ENCODE results near the gene PNCK. TPM values are rescaled to one million over a fixed set of nuclear protein-coding genes. Genes with fewer than 3 reads are reported as not detected.

The PNCK gene
- polyA plus RNA-seq, 3 donors, result not detected

- Histone ChIP-seq H3K27ac (ENCODE audit: low read depth in 1 of 2, low read length in 2 of 2) (no peak overlapping the region), H4K20me1 (ENCODE audit: insufficient read depth, low read length) (no peaks in the 10 kb centered on the region), H3K27me3 (ENCODE audit: control insufficient read depth in 2 of 2, insufficient read depth in 2 of 2, low read length in 2 of 2) (peaks cover 20 to 22% of the 10 kb centered on the region in 2 donors), H3K9ac (ENCODE audit: insufficient read depth, low read length, poor library complexity, severe bottlenecking) (no peak overlapping the region), H3K4me2 (replicated peaks; ENCODE audit: extremely low read depth, low read length, poor library complexity, severe bottlenecking) (no peak overlapping the region), H2AFZ (ENCODE audit: insufficient read depth, low read depth, low read length, poor library complexity, severe bottlenecking) (no peak overlapping the region), H3K36me3 (replicated peaks in 1 of 2; ENCODE audit: control insufficient read depth in 1 of 2, insufficient read depth in 2 of 2, low read length in 2 of 2) (no peaks in the 10 kb centered on the region), H3K9me3 (replicated peaks in 1 of 2; ENCODE audit: control insufficient read depth in 1 of 2, insufficient read depth in 1 of 2, low read length in 2 of 2) (peaks cover 0 to 8% of the 10 kb centered on the region in 2 donors), H3K79me2 (ENCODE audit: insufficient read depth, low read length) (no peaks in the 10 kb centered on the region), H3K4me3 (replicated peaks in 1 of 3; ENCODE audit: low read depth in 2 of 3, low read length in 3 of 3) (no peak overlapping the region), H3K4me1 (ENCODE audit: control insufficient read depth in 1 of 2, insufficient read depth in 2 of 2, low read length in 2 of 2) (no peaks in the 10 kb centered on the region)
- intact Hi-C loops (cut with micrococcal nuclease), result no loop called here
- Mint-ChIP-seq H3K27me3 (ENCODE audit: low read depth in 3 of 3) (peaks cover 22 to 51% (median 50%) of the 10 kb centered on the region in 3 donors), H3K4me1 (peaks cover 9% of the 10 kb centered on the region), H3K4me3 (no peak overlapping the region), H3K9me3 (peaks cover 0 to 22% (median 6%) of the 10 kb centered on the region in 7 donors), H3K27ac (no peak overlapping the region), H3K36me3 (no peaks in the 10 kb centered on the region)
- no CpG with 5 or more reads among the region's 3 CpGs for WGBS (ENCODE audit: insufficient coverage)
- TF ChIP-seq CTCF (IDR thresholded peaks at IDR 0.05), result no peak
- DNase-seq, result no peak
Measured at GRCh38 chrX:153659268-153659667, 14.3 kb downstream of the PNCK start.

- peaks cover 0 to 8% of the 10 kb centered on the region in 2 donors for H3K9me3 ChIP-seq (replicated peaks in 1 of 2; ENCODE audit: control insufficient read depth in 1 of 2, insufficient read depth in 1 of 2, low read length in 2 of 2)
- no peak overlapping the region for H3K4me3 ChIP-seq (replicated peaks in 1 of 3; ENCODE audit: low read depth in 2 of 3, low read length in 3 of 3)
- no peak overlapping the region for H3K27ac Mint-ChIP-seq
- no peak overlapping the region for H3K27ac ChIP-seq (ENCODE audit: low read depth in 1 of 2, low read length in 2 of 2)
- no peaks in the 10 kb centered on the region for H3K79me2 ChIP-seq (ENCODE audit: insufficient read depth, low read length)
- DNase-seq, result no peak
- intact Hi-C loops (cut with micrococcal nuclease), result no loop called here
- H3K4me1 Mint-ChIP-seq, result peaks cover 3% of the 10 kb centered on the region
- H3K27me3 Mint-ChIP-seq (ENCODE audit: low read depth in 3 of 3), result peaks cover 15 to 35% (median 35%) of the 10 kb centered on the region in 3 donors
- 90% methylated on average over 5 of the region's 9 CpGs for WGBS (ENCODE audit: insufficient coverage)
- TF ChIP-seq CTCF (IDR thresholded peaks at IDR 0.05), result no peak
- H3K9me3 Mint-ChIP-seq, result peaks cover 0 to 25% (median 13%) of the 10 kb centered on the region in 7 donors
- no peaks in the 10 kb centered on the region for H4K20me1 ChIP-seq (ENCODE audit: insufficient read depth, low read length)
- no peaks in the 10 kb centered on the region for H3K36me3 Mint-ChIP-seq
- no peaks in the 10 kb centered on the region for H3K4me1 ChIP-seq (ENCODE audit: control insufficient read depth in 1 of 2, insufficient read depth in 2 of 2, low read length in 2 of 2)
- H3K36me3 ChIP-seq (replicated peaks in 1 of 2; ENCODE audit: control insufficient read depth in 1 of 2, insufficient read depth in 2 of 2, low read length in 2 of 2), result no peaks in the 10 kb centered on the region
- H2AFZ ChIP-seq (ENCODE audit: insufficient read depth, low read depth, low read length, poor library complexity, severe bottlenecking), result no peak overlapping the region
- peaks cover 12 to 13% of the 10 kb centered on the region in 2 donors for H3K27me3 ChIP-seq (ENCODE audit: control insufficient read depth in 2 of 2, insufficient read depth in 2 of 2, low read length in 2 of 2)
- no peak overlapping the region for H3K4me2 ChIP-seq (replicated peaks; ENCODE audit: extremely low read depth, low read length, poor library complexity, severe bottlenecking)
- no peak overlapping the region for H3K9ac ChIP-seq (ENCODE audit: insufficient read depth, low read length, poor library complexity, severe bottlenecking)
- no peak overlapping the region for H3K4me3 Mint-ChIP-seq
Measured at GRCh38 chrX:153657161-153657560, 16.5 kb downstream of the PNCK start.
